HCT116 (cell line): Measurements from ENCODE around the gene IL17REL.

ENCODE experiments used
- CBX3 ChIP-seq: IDR thresholded peaks from 2 replicates; pipeline ENCODE4 v1.6.1; 2012; ENCODE audit warnings: low read depth
- CEBPB ChIP-seq: IDR thresholded peaks from 2 replicates; pipeline ENCODE4 v1.6.1; 2012; ENCODE audit warnings: low read depth
- CTCF ChIP-seq, 3 experiments: fragments of 200-600 bp in 1 of 3; sonication (generic) in 1 of 3; IDR thresholded peaks in 2 of 3; conservative IDR thresholded peaks in 1 of 3; 2 replicates each; pipeline ENCODE4 v1.5.1; 2012 to 2017; ENCODE audit warnings: low read depth in 2 of 3, low read length in 2 of 3, antibody characterized with exemption in 1 of 3, borderline replicate concordance in 1 of 3, control low read depth in 1 of 3, mild to moderate bottlenecking in 1 of 3, mixed read lengths in 1 of 3, mixed run types in 1 of 3, moderate library complexity in 1 of 3; ENCODE audit not compliant: insufficient read depth in 1 of 3
- EGR1 ChIP-seq: IDR thresholded peaks from 2 replicates; pipeline ENCODE4 v1.6.1; 2012; ENCODE audit warnings: low read depth
- EZH2 ChIP-seq: fragments of 200-600 bp; sonication (generic); IDR thresholded peaks from 2 replicates; pipeline ENCODE4 v1.6.1; 2017; ENCODE audit warnings: antibody characterized with exemption, mixed run types
- EZH2phosphoT487 ChIP-seq: fragments of 200-600 bp; IDR thresholded peaks from 2 replicates; pipeline ENCODE4 v1.6.1; 2018; ENCODE audit warnings: antibody characterized with exemption, borderline replicate concordance
- JUND ChIP-seq: IDR thresholded peaks from 2 replicates; pipeline ENCODE4 v1.6.1; 2012
- MAX ChIP-seq: IDR thresholded peaks from 2 replicates; pipeline ENCODE4 v1.6.1; 2012
- POLR2A ChIP-seq: IDR thresholded peaks from 2 replicates; pipeline ENCODE4 v1.7.0; 2011; ENCODE audit warnings: borderline replicate concordance; ENCODE audit not compliant: insufficient read depth, insufficient read length; ENCODE audit errors: extremely low read depth
- POLR2AphosphoS5 ChIP-seq: IDR thresholded peaks from 2 replicates; pipeline ENCODE4 v1.6.1; 2011; ENCODE audit warnings: mild to moderate bottlenecking, low read depth, low read length, moderate library complexity
- RAD21 ChIP-seq: IDR thresholded peaks from 2 replicates; pipeline ENCODE4 v1.6.1; 2012; ENCODE audit warnings: low read depth, mild to moderate bottlenecking
- SP1 ChIP-seq: IDR thresholded peaks from 2 replicates; pipeline ENCODE4 v1.6.1; 2012; ENCODE audit warnings: low read depth
- TCF7L2 ChIP-seq: IDR thresholded peaks from 2 replicates; pipeline ENCODE4 v1.7.0; 2011; ENCODE audit warnings: borderline replicate concordance, inconsistent platforms; ENCODE audit not compliant: insufficient read depth, insufficient read length; ENCODE audit errors: extremely low read depth
- ZNF274 ChIP-seq: fragments of 200-500 bp; sonication (Bioruptor generic); IDR thresholded peaks from 2 replicates; pipeline ENCODE4 v1.6.1; 2014; ENCODE audit warnings: mild to moderate bottlenecking, low read depth, low read length, inconsistent platforms

- TF ChIP-seq POLR2AphosphoS5 (no peak), CTCF (IDR thresholded peaks at IDR 0.05 in 2 of 3, conservative IDR thresholded peaks at IDR 0.05 in 1 of 3; ENCODE audit: borderline replicate concordance in 1 of 3, insufficient read depth in 1 of 3, low read depth in 2 of 3, low read length in 2 of 3) (no peak), EZH2 (no peak), CBX3 (no peak), EGR1 (no peak), RAD21 (no peak), SP1 (no peak), EZH2phosphoT487 (no peak), ZNF274 (no peak), POLR2A (no peak), JUND (no peak), TCF7L2 (no peak), CEBPB (no peak), MAX (no peak)
These were observed 33.5 kb upstream of the IL17REL start for GRCh38 chr22:50046019-50046415.
